HG02798 (cell line): Measurements from ENCODE around the gene METTL27.
"Not testable (repeated sequence)": the region's sequence is repeated elsewhere in the genome, so short reads cannot be mapped to it uniquely, and the experiment has no call there.

Source experiments
- ATAC-seq: cut with Tn5 transposase; IDR thresholded peaks from one replicate; pipeline ENCODE4 v1.9.1; 2021; ENCODE audit warnings: mild to moderate bottlenecking; ENCODE audit not compliant: unreplicated experiment, poor library complexity

METTL27 gene

DNA sequence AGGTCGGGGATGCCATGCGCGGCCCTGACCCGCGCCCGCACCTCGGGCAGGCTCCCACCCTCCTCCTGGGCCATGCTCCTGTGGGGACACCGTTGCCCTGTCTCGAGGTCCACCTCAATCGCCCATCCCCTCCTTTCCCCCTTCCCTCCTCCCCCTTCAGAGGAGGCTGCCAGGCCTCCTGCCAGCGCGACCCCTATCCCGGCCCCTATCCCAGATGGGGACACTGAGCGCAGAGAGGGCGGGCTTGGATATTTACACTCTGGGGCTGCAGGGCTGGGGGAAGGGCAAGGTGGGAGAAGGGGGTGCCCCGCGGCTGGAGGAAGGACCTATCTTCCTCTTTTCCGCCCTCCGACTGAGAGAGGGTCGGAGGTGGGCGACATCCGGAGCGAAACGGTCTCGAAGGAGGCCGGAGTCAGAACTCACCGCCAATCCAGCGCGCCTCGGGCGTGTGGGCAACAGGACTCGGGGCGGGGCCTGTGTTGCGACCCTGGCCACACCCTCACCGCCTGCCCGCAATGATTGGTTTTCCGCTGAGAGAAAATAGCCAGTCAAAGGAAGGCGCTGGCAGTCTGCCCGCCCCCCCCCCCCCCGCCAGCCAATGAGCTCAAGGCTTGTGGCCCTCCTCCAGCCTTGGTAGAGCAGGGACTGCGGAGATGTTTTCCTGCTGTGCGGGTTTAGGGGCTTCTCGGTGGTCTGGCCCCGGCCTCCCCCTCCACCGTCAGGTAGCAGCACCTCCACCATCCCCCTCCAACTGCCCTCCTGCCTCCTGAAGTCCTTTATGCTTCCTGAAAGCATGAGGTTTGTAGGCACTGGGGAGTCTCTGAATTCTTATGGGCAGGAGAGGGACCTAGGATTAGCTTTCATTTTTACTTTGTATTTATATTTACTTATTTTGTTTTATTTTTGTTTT, at the start of gene METTL27:
TSS of gene METTL27 (minus strand) at position 450 of the 910 bp plus-strand sequence. CDS start at position 74, 376 bp downstream.
- ATAC-seq = peak; percentile 98

GRCh38 chr7:73891178-73891885, 49.0 kb upstream of the METTL27 start:
- no peak for ATAC-seq

- ATAC-seq = no peak
Measured at GRCh38 chr7:73890555-73891147, 48.3 kb upstream of the METTL27 start.

DNA sequence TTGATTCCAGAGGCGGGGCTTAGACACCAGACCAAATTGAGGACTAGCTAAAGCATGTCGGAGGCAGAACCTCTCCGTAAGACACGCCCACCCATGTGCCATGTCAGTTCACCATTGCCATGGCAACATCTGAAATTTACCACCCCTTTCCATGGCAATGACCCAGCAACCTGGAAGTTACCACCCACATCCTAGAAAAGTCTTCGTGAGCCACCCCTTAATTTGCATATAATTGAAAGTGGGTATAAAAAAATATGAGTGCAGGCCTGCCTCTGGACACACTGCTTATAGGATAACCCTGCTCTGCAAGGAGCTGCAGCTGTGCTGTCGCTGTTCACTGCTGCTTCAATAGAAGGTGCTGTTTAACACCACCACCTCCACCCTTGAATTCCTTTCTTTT, 46.6 kb upstream of the METTL27 start:
- no peak for ATAC-seq

DNA sequence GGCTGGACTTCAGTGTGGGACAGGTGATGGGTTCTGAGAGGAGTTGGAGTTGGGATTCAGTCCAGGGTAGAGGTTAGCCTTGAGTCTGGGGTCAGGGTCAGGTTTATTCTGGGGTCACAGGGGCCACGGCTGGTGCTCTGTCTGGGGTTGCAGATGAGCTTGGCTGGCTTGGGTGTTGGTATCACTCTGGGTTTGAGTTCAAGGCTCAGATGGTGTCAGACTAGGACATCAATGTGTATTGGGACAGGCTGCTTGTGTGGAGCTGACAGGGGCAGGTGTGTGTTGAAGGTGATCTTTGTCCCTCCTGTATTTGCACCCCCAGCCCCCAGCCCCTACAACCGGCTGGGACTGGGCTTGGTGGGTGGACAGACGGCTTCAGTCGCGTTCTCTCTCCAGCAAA, 45.4 kb upstream of the METTL27 start:
- no peak for ATAC-seq

DNA sequence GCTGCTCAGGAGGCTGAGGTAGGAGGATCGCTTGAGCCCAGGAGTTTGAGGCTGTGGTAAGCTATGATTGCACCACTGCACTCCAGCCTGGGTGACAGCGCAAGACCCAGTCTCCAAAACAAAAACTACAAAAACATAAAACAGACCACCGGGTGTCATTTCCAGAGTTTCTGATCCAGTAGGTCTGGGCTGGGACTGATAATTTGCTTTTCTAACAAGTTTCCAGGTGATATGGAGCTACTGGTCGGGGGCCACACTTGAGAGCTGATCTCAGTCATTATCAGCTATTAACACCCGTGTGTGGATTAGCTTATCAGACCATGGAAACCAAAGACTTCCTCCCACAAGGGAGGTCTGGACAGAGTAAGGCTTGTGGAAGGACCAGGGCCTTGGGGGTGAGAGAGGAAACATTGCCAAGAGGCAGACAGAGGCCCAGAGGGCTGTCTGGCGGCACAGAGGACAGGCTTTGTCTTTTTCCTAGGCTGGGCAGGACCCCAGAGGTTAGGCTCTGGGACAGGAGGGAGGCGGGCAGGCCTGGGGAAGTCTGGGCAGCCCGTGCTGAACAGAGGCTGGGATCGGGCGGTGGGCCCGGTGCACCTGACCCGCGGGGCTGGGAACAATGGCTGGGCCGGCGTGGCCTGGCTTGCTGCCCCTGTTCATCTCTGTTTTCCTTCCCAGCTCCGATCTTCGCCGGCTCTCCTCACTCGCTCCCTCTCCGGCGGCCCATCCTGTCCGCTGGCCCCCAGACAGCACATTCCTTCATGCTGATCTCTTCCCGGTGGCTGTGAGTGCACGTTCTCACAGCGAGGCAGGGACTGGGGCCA, 43.9 kb upstream of the METTL27 start:
- no peak for ATAC-seq

- no peak for ATAC-seq
Measured at GRCh38 chr7:73885433-73885974, 43.2 kb upstream of the METTL27 start.

DNA sequence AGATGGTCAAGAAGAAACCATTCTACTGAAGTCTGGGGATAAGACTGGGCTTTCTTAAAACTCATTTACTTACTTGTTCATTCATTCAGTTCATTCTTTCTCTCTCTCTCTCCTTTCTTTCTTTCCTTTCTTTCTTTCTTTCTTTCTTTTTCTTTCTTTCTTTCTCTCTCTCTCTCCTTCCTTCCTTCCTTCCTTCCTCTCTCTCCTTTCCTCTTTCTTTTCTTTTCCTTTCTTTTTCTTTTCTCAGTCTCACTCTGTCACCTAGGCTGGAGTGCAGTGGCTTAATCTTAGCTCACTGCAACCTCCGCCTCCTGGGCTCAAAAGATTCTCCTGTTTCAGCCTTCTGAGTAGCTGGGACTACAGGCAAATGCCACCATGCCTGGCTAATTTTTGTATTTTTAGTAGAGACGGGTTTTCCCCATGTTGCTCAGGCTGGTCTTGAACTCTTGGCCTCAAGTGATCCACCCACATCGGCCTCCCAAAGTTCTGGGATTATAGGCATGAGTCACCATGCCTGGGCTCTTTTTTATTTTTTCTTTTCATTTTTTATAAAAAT, 42.6 kb upstream of the METTL27 start:
- not testable (repeated sequence) for ATAC-seq

GRCh38 chr7:73882047-73882402, 39.7 kb upstream of the METTL27 start:
- no peak for ATAC-seq

DNA sequence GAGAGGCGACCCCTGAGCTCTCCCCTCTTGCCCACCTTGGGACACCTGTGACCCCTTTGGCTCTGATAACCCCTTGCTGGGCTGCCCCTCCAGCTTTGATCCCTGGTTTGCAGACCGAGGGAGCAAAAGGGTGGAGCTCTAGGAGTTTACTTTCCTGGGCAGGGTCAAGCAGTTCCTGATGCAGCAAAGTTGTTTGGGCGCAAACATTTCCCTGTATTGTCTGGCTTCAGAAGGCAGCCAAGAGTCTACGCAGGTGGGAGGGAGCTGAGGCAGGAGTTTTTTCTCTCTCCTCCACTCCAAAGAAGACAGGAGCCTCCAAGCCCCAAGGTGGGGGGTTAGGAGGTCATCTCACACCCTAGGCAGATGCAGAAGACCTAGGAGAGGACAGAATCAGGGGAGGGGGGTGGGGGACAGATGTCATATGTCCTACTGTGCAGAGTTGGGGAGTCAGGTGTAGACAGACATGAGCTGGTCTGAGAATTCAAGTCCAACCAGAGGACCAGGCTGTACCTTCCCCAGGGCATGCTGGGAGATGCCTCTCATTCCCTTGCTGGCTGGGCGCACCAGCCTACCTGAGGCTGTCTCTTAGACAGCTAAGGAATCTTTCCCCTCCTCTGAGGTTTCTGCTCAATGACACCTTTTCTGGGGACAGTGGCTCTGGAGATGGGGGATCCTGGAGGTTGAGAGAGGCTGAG, 39.2 kb upstream of the METTL27 start:
- ATAC-seq = no peak

DNA sequence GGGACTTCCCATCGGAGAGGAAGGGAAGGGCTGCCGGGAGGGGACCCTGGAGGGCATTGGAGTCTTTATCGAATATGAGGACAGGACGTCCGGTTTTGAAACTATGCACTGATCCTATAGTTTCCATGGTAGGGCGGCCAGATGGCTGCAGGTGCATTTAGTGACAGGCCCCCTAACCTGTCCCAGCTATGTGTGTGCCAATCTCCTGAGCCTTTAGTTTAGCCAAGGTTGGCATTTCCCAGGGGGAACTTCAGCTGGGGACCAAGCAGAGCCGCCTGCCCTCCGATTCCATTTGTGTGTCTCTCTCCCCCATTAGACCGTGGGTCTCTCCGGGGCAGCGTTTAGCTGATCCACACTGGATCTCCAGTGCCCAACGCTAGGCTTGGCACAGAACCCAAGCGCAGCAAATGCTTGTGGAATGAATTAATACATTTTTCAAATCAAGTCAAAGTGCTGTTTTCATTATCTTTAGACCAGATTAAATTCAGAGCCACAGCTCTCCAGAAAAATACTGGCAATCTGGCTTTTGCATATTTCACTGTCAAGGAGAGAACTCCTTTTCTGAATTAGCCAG, 38.5 kb upstream of the METTL27 start:
- ATAC-seq = no peak

DNA sequence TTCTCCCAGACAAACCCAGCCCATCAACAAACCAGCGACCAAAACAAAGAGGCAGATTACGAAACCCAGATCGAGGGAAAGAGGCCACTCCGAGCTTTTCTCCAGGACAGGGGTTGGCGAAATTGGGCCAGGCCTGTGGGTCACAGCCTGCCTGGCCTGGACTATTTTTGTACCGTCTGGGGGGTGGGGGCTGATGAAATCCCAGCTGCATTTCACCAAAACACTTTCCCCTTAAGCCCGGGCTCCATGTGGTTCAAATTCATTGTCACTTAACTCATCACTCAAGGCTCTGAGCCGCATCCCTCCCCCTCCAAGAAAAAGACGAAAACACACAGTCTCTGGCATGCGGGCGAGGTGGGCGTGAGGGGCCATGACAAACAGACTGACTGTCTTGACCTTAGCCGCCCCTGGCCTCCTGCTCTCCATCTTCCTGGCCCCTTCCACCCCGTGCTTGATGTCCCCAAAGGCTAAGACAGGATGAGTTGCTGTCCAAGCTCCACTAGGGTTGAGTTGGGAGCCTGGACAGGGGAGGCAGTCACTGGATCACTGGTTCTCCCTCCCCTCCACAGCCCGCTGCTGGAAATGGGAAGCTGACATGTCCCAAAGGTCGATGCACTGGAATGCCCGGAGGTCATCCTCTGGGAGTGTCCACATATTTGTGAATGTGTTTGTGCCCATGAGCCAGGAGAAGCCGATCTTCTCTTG, 37.8 kb upstream of the METTL27 start:
- no peak for ATAC-seq

DNA sequence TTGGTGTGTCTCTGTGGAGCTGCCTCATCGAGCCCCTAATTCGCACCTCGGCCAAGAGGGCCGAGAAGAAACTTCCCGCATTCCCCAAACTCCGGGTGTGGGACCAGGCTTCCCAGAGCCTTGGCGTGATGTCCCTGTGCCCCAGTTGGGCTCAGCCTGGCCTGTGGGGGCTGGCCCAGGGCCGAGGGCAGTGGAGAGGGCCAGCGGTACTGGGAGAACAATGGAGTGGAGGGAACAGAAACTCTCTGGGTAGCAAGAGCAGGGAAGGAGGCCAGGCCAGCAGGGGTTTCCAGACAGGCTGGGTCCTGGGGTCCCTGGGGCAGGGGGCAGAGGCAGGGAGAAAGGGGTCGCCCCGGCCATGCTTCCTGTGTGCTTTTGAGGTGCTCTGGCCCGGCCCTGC, 34.7 kb upstream of the METTL27 start:
- ATAC-seq = no peak

DNA sequence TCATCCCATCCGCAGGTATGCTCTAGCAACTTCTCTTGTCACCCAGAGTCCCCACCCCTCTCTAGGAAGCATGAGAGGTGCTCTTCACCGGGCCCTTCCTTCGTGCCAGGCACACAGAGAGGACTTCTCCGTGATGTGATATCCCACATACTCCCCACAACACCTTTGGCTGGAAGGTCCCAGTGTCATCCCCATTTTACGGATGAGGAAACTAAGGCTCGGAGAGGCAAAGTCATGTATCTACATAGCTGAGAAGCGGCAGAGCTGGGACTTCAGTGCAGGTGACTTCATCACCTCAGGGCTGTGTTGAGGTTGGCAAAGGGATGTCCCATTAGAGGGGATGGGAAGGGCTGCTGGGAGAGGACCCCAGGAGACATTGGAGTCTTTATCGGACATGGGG, 34.0 kb upstream of the METTL27 start:
- ATAC-seq = no peak

DNA sequence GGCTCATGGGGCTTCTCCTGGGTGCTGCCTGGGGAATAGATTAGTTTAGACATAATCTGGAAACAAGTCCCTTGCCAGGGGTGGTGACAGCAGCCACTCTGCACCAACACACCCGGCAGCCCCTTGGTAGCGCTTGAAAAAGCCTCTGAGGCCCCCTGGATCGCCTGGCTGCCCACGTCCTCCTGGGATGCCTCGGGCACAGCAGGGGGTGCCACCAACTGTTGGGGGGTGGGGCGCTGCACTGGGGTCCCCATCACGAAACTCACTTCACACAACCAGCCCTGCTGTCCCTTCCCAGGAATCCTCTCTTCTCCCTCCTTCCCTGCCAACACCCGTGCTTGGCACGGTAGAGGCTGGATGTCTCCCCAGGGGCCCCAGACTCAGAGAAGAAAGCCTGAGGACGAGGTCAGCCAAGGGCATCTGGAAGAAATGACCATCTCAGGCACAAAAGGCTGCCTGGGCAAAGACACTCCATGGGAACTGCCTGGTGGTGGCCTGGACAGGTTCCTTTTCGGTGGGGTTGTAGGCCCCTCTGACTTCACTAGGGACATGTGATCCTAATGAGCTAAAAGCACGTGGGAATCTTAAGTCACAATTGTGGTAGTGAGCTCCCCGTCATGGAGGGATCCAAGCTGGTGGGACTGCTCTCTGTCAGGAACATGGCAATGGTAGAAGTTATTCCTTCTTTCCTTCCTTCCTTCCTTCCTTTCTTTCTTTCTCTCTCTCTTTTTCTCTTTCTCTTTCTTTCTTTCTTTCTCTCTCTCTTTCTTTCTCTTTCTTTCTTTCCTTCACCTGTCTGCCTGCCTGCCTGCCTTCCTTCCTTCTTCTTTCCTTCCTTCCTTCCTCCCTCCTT, 30.0 kb upstream of the METTL27 start:
- no peak for ATAC-seq

- no peak for ATAC-seq
Measured at GRCh38 chr7:73871163-73872011, 29.1 kb upstream of the METTL27 start.
